Panc1 (cell line): ENCODE results near the gene CPLANE2.

Experiments
- CTCF ChIP-seq: fragments of 450-650 bp; IDR thresholded peaks from 2 replicates; pipeline ENCODE4 v1.5.1; 2017; ENCODE audit warnings: mild to moderate bottlenecking
- SIN3A ChIP-seq: IDR thresholded peaks from 2 replicates; pipeline ENCODE4 v1.6.1; 2012; ENCODE audit warnings: low read depth, mild to moderate bottlenecking, low read length, moderate library complexity, borderline replicate concordance; ENCODE audit not compliant: insufficient read depth
- TCF7L2 ChIP-seq: IDR thresholded peaks from 2 replicates; pipeline ENCODE4 v1.6.1; 2011; ENCODE audit warnings: mild to moderate bottlenecking, low read depth, low read length, inconsistent platforms

GRCh38 chr1:16205334-16205671 is 31.7 kb downstream of the CPLANE2 start:
- TF ChIP-seq CTCF (no peak), TCF7L2 (no peak), SIN3A (no peak)
